A549 (cell line): ENCODE data around the gene TMEM74B. TPM values are rescaled to one million over a fixed set of nuclear protein-coding genes. Genes with fewer than 3 reads are reported as not detected.
A peak's percentile ranks its signal among the peaks of the same experiment; 100 is the strongest.

ENCODE experiments used
- ATAC-seq, 2 experiments: fragments of 200-7000 bp in 1 of 2; fragments of >200 bp in 1 of 2; cut with Nextera tagmentation in 1 of 2; cut with Tn5 transposase in 1 of 2; 3 replicates each; pipeline versions ENCODE4 v1.8.0 to v1.9.1; 2018 to 2020; ENCODE audit warnings: mild to moderate bottlenecking in 1 of 2, moderate library complexity in 1 of 2
- CTCF ChIA-PET: fragments of 300-600 bp; sonication (Branson Sonifier 250); formaldehyde crosslinking; extraction: SDS; loops from one replicate; lab custom pipeline; 2021; ENCODE audit warnings: antibody characterized with exemption, inconsistent platforms; lab: Yijun Ruan, JAX
- POLR2A ChIA-PET: fragments of 350-600 bp; formaldehyde crosslinking; extraction: SDS; loops from one replicate; lab custom pipeline; 2021; ENCODE audit warnings: antibody characterized with exemption, inconsistent platforms; lab: Yijun Ruan, JAX
- DNase-seq, 2 experiments: peaks; one replicate each; pipeline versions ENCODE4 v3.0.0 to v3.0.0-alpha.2; 2011 to 2016; ENCODE audit warnings: low read depth in 1 of 2, low spot score in 1 of 2
- FAIRE-seq: peaks from 2 replicates; lab custom pipeline; 2011; peaks lifted over from hg19 to GRCh38; lab: Jason Lieb, UNC
- H3K27ac ChIP-seq, 2 experiments: fragments of >200 bp; sonication (Bioruptor Twin); formaldehyde crosslinking; 3 replicates each; pipeline ENCODE4 v1.5.1; 2016 to 2017
- H3K4me1 ChIP-seq: fragments of >200 bp; sonication (Bioruptor Twin); formaldehyde crosslinking; 3 replicates; pipeline ENCODE4 v1.6.1; 2016
- H3K4me2 ChIP-seq: fragments of >200 bp; sonication (Bioruptor Twin); formaldehyde crosslinking; 3 replicates; pipeline ENCODE4 v1.6.1; 2016
- H3K4me3 ChIP-seq: fragments of >200 bp; sonication (Bioruptor Twin); formaldehyde crosslinking; 3 replicates; pipeline ENCODE4 v1.5.1; 2016
- H3K9me3 ChIP-seq: fragments of >200 bp; sonication (Bioruptor Twin); formaldehyde crosslinking; 3 replicates; pipeline ENCODE4 v1.6.1; 2016
- BHLHE40 ChIP-seq: IDR thresholded peaks from 2 replicates; pipeline ENCODE4 v1.6.1; 2012; ENCODE audit warnings: low read depth, low read length, inconsistent platforms
- CHD2 ChIP-seq: fragments of 150-350 bp; IDR thresholded peaks from 2 replicates; pipeline ENCODE4 v1.6.1; 2014; ENCODE audit warnings: low read length; ENCODE audit not compliant: partially characterized antibody
- CHD4 ChIP-seq: fragments of 200-600 bp; sonication (generic); IDR thresholded peaks from 2 replicates; pipeline ENCODE4 v1.6.1; 2016; ENCODE audit warnings: antibody characterized with exemption, mild to moderate bottlenecking, borderline replicate concordance
- EHMT2 ChIP-seq: fragments of 200-600 bp; sonication (generic); IDR thresholded peaks from 2 replicates; pipeline ENCODE4 v1.6.1; 2016; ENCODE audit warnings: antibody characterized with exemption, low read depth, mild to moderate bottlenecking, moderate library complexity
- EP300 ChIP-seq, 2 experiments: fragments of >200 bp; sonication (Bioruptor Twin); formaldehyde crosslinking; IDR thresholded peaks; 2 replicates in 1 of 2; 3 replicates in 1 of 2; pipeline ENCODE4 v1.6.1; 2016 to 2017
- FOSB ChIP-seq: fragments of 250-450 bp; sonication (Bioruptor Pico); IDR thresholded peaks from 2 replicates; pipeline ENCODE4 v1.5.0; 2020; ENCODE audit warnings: mild to moderate bottlenecking, moderate library complexity
- GATA3 ChIP-seq: IDR thresholded peaks from 2 replicates; pipeline ENCODE4 v1.6.1; 2012; ENCODE audit warnings: borderline replicate concordance
- HEYL ChIP-seq: fragments of 250-450 bp; sonication (Bioruptor Pico); IDR thresholded peaks from 2 replicates; pipeline ENCODE4 v1.8.0; 2021; ENCODE audit warnings: mild to moderate bottlenecking, moderate library complexity
- JUN ChIP-seq, 2 experiments: fragments of >200 bp; sonication (Bioruptor Twin); formaldehyde crosslinking; IDR thresholded peaks; 2 replicates in 1 of 2; 3 replicates in 1 of 2; pipeline ENCODE4 v1.6.1; 2016 to 2017
- KDM1A ChIP-seq: fragments of 200-600 bp; sonication (generic); IDR thresholded peaks from 2 replicates; pipeline ENCODE4 v1.6.1; 2016; ENCODE audit warnings: low read depth, mild to moderate bottlenecking
- KDM5A ChIP-seq: fragments of 200-600 bp; sonication (generic); IDR thresholded peaks from 2 replicates; pipeline ENCODE4 v1.6.1; 2016; ENCODE audit warnings: antibody characterized with exemption, mild to moderate bottlenecking
- MYC ChIP-seq: IDR thresholded peaks from 2 replicates; pipeline ENCODE4 v1.6.1; 2012; ENCODE audit warnings: mild to moderate bottlenecking, inconsistent platforms, low read length, improper control_type of control experiment, borderline replicate concordance
- NPAS2 ChIP-seq: fragments of 250-450 bp; sonication (Bioruptor Pico); IDR thresholded peaks from 2 replicates; pipeline ENCODE4 v1.8.0; 2022; ENCODE audit warnings: mild to moderate bottlenecking, moderate library complexity, borderline replicate concordance
- RAD21 ChIP-seq, 2 experiments: fragments of >200 bp in 1 of 2; sonication (Bioruptor Twin) in 1 of 2; formaldehyde crosslinking in 1 of 2; IDR thresholded peaks in 1 of 2; conservative IDR thresholded peaks in 1 of 2; 2 replicates in 1 of 2; 3 replicates in 1 of 2; pipeline ENCODE4 v1.6.1; 2012 to 2018; ENCODE audit warnings: inconsistent platforms in 1 of 2
- RCOR1 ChIP-seq: fragments of 150-350 bp; IDR thresholded peaks from 2 replicates; pipeline ENCODE4 v1.6.1; 2014; ENCODE audit warnings: antibody characterized with exemption, low read length, low read depth
- RFX5 ChIP-seq: fragments of 450-650 bp; IDR thresholded peaks from 2 replicates; pipeline ENCODE4 v1.7.1; 2014; ENCODE audit warnings: antibody characterized with exemption, mild to moderate bottlenecking, moderate library complexity
- RNF2 ChIP-seq: fragments of 200-600 bp; sonication (generic); IDR thresholded peaks from 2 replicates; pipeline ENCODE4 v1.6.1; 2016; ENCODE audit warnings: low read depth, mild to moderate bottlenecking, antibody characterized with exemption, moderate library complexity, borderline replicate concordance
- SREBF2 ChIP-seq: fragments of 450-650 bp; IDR thresholded peaks from 2 replicates; pipeline ENCODE4 v1.6.1; 2014; ENCODE audit warnings: mild to moderate bottlenecking, moderate library complexity
- TFCP2L1 ChIP-seq: fragments of 250-450 bp; sonication (Bioruptor Pico); IDR thresholded peaks from 2 replicates; pipeline ENCODE4 v1.5.0; 2021; ENCODE audit warnings: mild to moderate bottlenecking
- TP53 ChIP-seq: fragments of 250-450 bp; sonication (Bioruptor Pico); IDR thresholded peaks from 2 replicates; pipeline ENCODE4 v1.5.0; 2021; ENCODE audit warnings: mild to moderate bottlenecking, moderate library complexity
- ZC3H11A ChIP-seq: fragments of 450-650 bp; IDR thresholded peaks from 2 replicates; pipeline ENCODE4 v1.6.1; 2014; ENCODE audit warnings: antibody characterized with exemption, mild to moderate bottlenecking
- ZFP36 ChIP-seq: fragments of 450-650 bp; IDR thresholded peaks from 2 replicates; pipeline ENCODE4 v1.6.1; 2014; ENCODE audit warnings: borderline replicate concordance; ENCODE audit not compliant: partially characterized antibody
- ZNF302 ChIP-seq: fragments of 250-450 bp; sonication (Bioruptor Pico); IDR thresholded peaks from 2 replicates; pipeline ENCODE4 v1.9.0; 2021; ENCODE audit warnings: inconsistent platforms, mild to moderate bottlenecking, moderate library complexity
- WGBS: methylation state at CpG from one replicate; pipeline ENCODE4 v1.1.6; 2017; ENCODE audit errors: missing lambda C conversion rate; 5-methylcytosine and 5-hydroxymethylcytosine counted together
- polyA plus RNA-seq, 4 experiments: library from polyadenylated mRNA; depleted of rRNA in 3 of 4; stranded (reverse); fragments of >200 nt; fragmentation: RNase III in 1 of 4; extraction: RNeasy Plus Mini Kit Qiagen cat#74134 plus additional on column Dnase treatment in 1 of 4; gene quantifications; 2 replicates in 3 of 4; 3 replicates in 1 of 4; pipeline ENCODE4 v1.2.3, GENCODE V29; 2011 to 2017
- TF ChIP-seq, protein P1 (sequence below): IDR thresholded peaks from 2 replicates; pipeline ENCODE4 v1.6.1; 2012
- TF ChIP-seq, protein P2 (sequence below): IDR thresholded peaks from 2 replicates; pipeline ENCODE4 v1.6.1; 2012; ENCODE audit warnings: low read depth, borderline replicate concordance
- TF ChIP-seq, protein P3 (sequence below): IDR thresholded peaks from 2 replicates; pipeline ENCODE4 v1.6.1; 2012
- TF ChIP-seq, protein P4 (sequence below): fragments of 150-350 bp; IDR thresholded peaks from 2 replicates; pipeline ENCODE4 v1.6.1; 2014; ENCODE audit warnings: low read depth, mild to moderate bottlenecking, low read length
- TF ChIP-seq, protein P5 (sequence below): fragments of >200 bp; sonication (Bioruptor Twin); formaldehyde crosslinking; IDR thresholded peaks from 3 replicates; pipeline ENCODE4 v1.6.1; 2016

Gene TMEM74B
- polyA plus RNA-seq, 2 of the 4 experiments (the other 2 are of a cell fraction) = 2.9 to 3.4 TPM

DNA sequence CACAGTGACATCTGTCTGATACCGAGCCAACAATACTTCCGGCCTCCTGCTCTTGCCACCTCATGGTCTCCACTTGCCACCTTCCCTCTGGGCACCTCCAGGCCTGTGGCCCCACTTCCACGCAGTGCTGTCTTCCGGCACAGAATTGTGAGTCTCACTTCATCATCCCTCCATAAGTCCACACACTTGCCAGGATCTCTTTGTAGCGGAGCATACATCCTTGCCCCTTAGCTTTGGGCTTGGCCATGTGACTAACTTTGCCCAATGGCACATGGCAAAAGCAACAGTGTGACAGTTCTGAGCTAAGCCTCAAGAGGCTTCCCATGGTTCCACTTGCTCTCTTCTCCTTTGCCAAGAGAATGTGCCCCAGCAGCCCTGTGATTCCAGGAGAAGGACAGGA, 14.0 kb upstream of the TMEM74B start:
- H3K4me2 ChIP-seq = no peak overlapping the region
- H3K9me3 ChIP-seq = peaks cover 5% of the 10 kb centered on the region; the same call in 2 of the 3 replicates
- FAIRE-seq (no peak), ATAC-seq (peak in 1 of 2 experiments; percentile 29; a peak in 1 of 6 replicates), DNase-seq (no peak)
- no peaks in the 10 kb centered on the region for H3K4me1 ChIP-seq
- H3K4me3 ChIP-seq = no peak overlapping the region
- ChIA-PET POLR2A (no interaction called here), CTCF (interaction anchor here (0.6 to 3.2 kb wide), 4 partner anchors 8 to 354 kb away, joined by 3 to 9 read pairs (median 5); no protein-coding TSS in a partner anchor)
- H3K27ac ChIP-seq = no peak overlapping the region
- TF ChIP-seq, protein P1, sequence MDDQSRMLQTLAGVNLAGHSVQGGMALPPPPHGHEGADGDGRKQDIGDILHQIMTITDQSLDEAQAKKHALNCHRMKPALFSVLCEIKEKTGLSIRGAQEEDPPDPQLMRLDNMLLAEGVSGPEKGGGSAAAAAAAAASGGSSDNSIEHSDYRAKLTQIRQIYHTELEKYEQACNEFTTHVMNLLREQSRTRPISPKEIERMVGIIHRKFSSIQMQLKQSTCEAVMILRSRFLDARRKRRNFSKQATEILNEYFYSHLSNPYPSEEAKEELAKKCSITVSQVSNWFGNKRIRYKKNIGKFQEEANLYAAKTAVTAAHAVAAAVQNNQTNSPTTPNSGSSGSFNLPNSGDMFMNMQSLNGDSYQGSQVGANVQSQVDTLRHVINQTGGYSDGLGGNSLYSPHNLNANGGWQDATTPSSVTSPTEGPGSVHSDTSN = no peak
- TF ChIP-seq JUN (IDR thresholded peaks at IDR 0.05) = no peak
- TF ChIP-seq RNF2 = no peak
- TF ChIP-seq MYC = no peak
- TF ChIP-seq ZFP36 = no peak
- TF ChIP-seq, protein P2, sequence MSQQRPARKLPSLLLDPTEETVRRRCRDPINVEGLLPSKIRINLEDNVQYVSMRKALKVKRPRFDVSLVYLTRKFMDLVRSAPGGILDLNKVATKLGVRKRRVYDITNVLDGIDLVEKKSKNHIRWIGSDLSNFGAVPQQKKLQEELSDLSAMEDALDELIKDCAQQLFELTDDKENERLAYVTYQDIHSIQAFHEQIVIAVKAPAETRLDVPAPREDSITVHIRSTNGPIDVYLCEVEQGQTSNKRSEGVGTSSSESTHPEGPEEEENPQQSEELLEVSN = no peak
- no peak for TF ChIP-seq EP300 (IDR thresholded peaks at IDR 0.05)
- no peak for TF ChIP-seq GATA3
- TF ChIP-seq, protein P3, sequence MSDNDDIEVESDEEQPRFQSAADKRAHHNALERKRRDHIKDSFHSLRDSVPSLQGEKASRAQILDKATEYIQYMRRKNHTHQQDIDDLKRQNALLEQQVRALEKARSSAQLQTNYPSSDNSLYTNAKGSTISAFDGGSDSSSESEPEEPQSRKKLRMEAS = no peak
- TF ChIP-seq SREBF2 = no peak
- no peak for TF ChIP-seq EHMT2
- TF ChIP-seq RAD21 (conservative IDR thresholded peaks at IDR 0.05 in 1 of 2, IDR thresholded peaks at IDR 0.05 in 1 of 2) = no peak
- TF ChIP-seq CHD2 = no peak
- no peak for TF ChIP-seq HEYL
- no peak for TF ChIP-seq KDM1A
- TF ChIP-seq CHD4 = no peak
- WGBS = 80% methylated on average over 5 of the region's 5 CpGs

DNA sequence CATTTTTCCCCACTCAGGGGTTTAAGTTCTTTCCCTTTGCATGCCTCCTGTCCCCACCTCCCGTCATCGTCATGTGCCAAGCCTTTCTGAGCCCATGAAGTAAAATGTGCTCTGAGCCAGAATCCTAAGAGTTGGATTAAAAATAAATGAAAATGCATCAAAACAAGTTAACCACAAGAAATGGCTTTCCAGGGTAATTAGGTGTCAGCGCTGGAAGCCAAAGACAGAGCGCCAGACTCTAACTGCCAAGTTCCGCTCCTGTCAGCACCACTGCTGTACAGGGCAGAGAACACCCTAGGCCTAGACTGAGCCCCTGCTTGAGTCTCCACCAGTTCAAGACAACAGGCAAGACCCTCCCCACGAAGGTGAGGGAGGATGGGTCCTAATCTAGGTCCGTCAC, 13.0 kb upstream of the TMEM74B start:
- POLR2A ChIA-PET = no interaction called here
- CTCF ChIA-PET = no interaction called here
- ATAC-seq = no peak
- Histone ChIP-seq H3K9me3 (peaks cover 5% of the 10 kb centered on the region; the same call in 2 of the 3 replicates), H3K27ac (no peak overlapping the region), H3K4me3 (no peak overlapping the region), H3K4me2 (no peak overlapping the region), H3K4me1 (no peaks in the 10 kb centered on the region)
- TF ChIP-seq RFX5 (no peak), FOSB (CRISPR knock-in tag) (no peak), KDM5A (no peak), ZC3H11A (no peak), TFCP2L1 (CRISPR knock-in tag) (no peak), SREBF2 (no peak), BHLHE40 (no peak), TP53 (CRISPR knock-in tag) (no peak)
- FAIRE-seq = no peak
- DNase-seq = no peak
- 67% methylated on average over 7 of the region's 7 CpGs for WGBS

DNA sequence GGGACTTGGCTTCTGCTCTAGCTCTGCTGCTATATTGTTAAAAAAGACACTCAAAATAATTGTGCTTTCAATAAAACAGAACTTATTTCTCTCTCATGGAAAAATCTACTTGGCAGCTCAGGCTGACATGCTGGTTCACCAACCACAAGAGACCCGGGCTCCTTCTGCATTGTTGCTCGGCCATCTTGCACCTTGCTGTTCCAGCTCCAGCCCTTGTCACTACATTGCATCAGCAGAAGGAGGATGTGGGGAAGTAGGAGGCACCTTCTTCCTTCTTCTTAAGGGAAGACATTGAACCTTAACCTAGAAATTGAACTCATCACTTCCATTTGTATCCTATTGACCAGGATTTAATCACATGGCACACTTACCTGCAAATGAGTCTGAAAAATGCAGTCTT, 11.9 kb upstream of the TMEM74B start:
- Histone ChIP-seq H3K9me3 (peaks cover 5% of the 10 kb centered on the region; the same call in 2 of the 3 replicates), H3K4me3 (no peak overlapping the region), H3K4me2 (no peak overlapping the region), H3K4me1 (no peaks in the 10 kb centered on the region), H3K27ac (no peak overlapping the region)
- ChIA-PET POLR2A (no interaction called here), CTCF (interaction anchor here (0.9 to 2.0 kb wide), 5 partner anchors 10 to 381 kb away, joined by 3 to 11 read pairs (median 5); no protein-coding TSS in a partner anchor)
- TF ChIP-seq NPAS2 (CRISPR knock-in tag) = no peak
- no peak for TF ChIP-seq BHLHE40
- TF ChIP-seq ZNF302 (CRISPR knock-in tag) = no peak
- no peak for TF ChIP-seq RCOR1
- TF ChIP-seq, protein P2 = no peak
- no peak for TF ChIP-seq MYC
- TF ChIP-seq, protein P4, sequence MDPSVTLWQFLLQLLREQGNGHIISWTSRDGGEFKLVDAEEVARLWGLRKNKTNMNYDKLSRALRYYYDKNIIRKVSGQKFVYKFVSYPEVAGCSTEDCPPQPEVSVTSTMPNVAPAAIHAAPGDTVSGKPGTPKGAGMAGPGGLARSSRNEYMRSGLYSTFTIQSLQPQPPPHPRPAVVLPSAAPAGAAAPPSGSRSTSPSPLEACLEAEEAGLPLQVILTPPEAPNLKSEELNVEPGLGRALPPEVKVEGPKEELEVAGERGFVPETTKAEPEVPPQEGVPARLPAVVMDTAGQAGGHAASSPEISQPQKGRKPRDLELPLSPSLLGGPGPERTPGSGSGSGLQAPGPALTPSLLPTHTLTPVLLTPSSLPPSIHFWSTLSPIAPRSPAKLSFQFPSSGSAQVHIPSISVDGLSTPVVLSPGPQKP = no peak
- TF ChIP-seq RFX5 = no peak
- no peak for TF ChIP-seq KDM1A
- TF ChIP-seq GATA3 = no peak
- TF ChIP-seq, protein P5, sequence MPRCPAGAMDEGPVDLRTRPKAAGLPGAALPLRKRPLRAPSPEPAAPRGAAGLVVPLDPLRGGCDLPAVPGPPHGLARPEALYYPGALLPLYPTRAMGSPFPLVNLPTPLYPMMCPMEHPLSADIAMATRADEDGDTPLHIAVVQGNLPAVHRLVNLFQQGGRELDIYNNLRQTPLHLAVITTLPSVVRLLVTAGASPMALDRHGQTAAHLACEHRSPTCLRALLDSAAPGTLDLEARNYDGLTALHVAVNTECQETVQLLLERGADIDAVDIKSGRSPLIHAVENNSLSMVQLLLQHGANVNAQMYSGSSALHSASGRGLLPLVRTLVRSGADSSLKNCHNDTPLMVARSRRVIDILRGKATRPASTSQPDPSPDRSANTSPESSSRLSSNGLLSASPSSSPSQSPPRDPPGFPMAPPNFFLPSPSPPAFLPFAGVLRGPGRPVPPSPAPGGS = no peak
- no peak for TF ChIP-seq EHMT2
- 0% methylated on average over 2 of the region's 2 CpGs for WGBS
- DNase-seq = no peak
- ATAC-seq = no peak
- FAIRE-seq = no peak
